HuH-7.5 (cell line): Measurements from ENCODE around the gene PCDHB14.
"Not testable (repeated sequence)": the region's sequence is repeated elsewhere in the genome, so short reads cannot be mapped to it uniquely, and the experiment has no call there.

Experiments used
- DNase-seq: peaks from one replicate; pipeline ENCODE4 v3.0.0; 2011; ENCODE audit warnings: low spot score

The PCDHB14 gene

DNA sequence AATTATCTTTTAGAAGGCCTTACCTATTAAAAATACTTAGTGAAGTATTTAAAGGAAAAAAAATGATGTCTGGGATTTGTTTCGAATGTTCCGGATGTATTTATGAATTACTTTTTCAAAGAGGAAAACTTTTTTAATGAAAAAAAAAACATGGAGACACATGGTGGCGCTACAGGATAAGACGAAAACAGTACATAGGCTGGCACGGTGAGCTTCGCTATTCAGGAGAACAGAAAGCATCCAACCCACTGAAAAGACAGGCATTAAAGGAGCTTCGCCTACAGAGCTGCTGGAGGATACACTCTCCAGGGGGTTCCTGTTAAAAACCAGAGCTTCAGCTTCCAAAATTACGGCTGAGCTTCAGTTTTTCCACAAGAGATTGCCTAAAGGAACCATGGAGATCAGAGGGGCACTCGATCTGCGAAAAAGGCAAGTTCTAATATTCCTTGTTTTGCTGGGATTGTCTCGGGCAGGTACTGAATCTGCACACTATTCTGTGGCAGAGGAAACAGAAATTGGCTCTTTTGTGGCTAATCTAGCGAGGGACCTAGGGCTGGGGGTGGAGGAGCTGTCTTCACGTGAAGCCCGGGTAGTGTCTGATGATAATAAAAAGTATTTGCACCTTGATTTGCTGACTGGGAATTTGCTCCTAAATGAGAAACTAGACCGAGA, at the start of gene PCDHB14:
PCDHB14 (plus strand) TSS at position 232 of the 672 bp plus-strand sequence; CDS start at position 395, 163 bp downstream.
- DNase-seq, result no peak

DNA sequence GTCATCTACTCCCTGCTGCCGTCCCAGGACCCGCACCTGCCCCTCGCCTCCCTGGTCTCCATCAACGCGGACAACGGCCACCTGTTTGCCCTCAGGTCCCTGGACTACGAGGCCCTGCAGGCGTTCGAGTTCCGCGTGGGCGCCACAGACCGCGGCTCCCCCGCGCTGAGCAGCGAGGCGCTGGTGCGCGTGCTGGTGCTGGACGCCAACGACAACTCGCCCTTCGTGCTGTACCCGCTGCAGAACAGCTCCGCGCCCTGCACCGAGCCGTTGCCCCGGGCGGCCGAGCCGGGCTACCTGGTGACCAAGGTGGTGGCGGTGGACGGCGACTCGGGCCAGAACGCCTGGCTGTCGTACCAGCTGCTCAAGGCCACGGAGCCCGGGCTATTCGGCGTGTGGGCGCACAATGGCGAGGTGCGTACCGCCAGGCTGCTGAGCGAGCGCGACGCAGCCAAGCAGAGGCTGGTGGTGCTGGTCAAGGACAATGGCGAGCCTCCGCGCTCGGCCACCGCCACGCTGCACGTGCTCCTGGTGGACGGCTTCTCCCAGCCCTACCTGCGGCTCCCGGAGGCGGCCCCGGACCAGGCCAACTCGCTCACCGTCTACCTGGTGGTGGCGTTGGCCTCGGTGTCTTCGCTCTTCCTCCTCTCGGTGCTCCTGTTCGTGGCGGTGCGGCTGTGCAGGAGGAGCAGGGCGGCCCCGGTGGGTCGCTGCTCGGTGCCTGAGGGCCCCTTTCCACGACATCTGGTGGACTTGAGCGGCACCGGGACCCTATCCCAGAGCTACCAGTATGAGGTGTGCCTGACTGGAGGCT, 48.6 kb upstream of the PCDHB14 start:
- DNase-seq, result not testable (repeated sequence)

DNA sequence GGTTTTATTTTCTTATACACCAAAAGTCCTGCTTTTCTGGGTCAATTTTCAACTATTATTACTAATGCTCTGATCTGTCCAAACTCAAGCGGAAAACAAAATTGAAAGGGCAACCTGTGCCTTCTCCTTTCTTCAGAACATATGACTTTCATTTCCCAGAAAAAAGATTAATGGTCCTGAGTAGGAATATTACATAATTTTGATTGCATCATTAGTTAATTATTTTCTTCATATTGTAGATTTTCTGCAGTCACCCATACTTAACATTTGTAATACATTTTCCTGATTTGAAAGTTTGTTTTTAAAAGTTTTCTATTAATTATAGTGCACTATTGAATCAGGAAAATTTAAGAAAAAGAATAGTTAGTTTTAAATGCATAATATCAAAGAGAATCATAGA, 47.2 kb upstream of the PCDHB14 start:
- DNase-seq, result no peak

DNA sequence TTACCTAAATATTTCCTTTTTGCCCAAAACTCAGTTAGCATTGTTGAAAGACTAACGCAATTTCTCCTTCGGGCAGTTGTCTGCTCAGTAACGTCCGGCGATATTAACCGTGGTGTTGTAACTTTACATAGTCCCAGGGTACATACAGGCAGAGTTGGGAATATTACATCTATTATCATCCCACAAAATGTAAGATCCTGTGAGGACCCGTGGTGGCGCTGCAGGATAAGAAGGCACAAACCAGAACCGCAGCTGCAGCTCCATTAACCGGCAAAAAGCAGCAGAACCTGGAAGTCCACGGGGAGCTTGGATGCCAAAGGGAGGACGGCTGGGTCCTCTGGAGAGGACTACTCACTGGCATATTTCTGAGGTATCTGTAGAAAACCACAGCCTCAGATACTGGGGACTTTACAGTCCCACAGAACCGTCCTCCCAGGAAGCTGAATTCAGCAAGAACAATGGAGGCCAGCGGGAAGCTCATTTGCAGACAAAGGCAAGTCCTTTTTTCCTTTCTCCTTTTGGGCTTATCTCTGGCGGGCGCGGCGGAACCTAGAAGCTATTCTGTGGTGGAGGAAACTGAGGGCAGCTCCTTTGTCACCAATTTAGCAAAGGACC, 45.5 kb upstream of the PCDHB14 start, which contains the start of gene PCDHB8:
PCDHB8 (plus strand) TSS at position 214 of the 615 bp plus-strand sequence; CDS start at position 459, 245 bp downstream.
- peak; percentile 88 for DNase-seq

DNA sequence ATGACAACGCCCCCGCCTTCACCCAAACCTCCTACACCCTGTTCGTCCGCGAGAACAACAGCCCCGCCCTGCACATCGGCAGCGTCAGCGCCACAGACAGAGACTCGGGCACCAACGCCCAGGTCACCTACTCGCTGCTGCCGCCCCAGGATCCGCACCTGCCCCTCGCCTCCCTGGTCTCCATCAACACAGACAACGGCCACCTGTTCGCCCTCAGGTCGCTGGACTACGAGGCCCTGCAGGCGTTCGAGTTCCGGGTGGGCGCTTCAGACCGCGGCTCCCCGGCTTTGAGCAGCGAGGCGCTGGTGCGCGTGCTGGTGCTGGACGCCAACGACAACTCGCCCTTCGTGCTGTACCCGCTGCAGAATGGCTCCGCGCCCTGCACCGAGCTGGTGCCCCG, 43.8 kb upstream of the PCDHB14 start:
- not testable (repeated sequence) for DNase-seq

DNA sequence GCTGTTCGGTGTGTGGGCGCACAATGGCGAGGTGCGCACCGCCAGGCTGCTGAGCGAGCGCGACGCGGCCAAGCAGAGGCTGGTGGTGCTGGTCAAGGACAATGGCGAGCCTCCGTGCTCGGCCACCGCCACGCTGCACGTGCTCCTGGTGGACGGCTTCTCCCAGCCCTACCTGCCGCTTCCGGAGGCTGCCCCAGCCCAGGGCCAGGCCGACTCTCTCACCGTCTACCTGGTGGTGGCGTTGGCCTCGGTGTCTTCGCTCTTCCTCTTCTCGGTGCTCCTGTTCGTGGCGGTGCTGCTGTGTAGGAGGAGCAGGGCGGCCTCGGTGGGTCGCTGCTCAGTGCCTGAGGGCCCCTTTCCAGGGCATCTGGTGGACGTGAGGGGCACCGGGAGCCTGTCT, 43.3 kb upstream of the PCDHB14 start:
- not testable (repeated sequence) for DNase-seq

DNA sequence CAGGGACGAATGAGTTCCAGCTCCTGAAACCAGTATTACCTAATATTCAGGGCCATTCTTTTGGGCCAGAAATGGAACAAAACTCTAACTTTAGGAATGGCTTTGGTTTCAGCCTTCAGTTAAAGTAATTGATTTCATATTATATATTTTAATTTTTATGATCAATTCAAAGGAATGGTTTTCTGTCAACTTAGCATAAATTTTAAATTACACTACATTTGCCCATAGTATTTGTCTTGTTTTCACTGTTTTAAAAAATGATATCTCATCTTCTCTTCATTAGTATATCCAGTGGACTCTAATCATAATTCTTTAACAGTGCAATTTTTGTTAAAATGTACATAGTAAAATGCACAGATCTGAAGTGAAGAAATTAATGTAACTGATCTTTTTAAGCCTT, 42.8 kb upstream of the PCDHB14 start:
- no peak for DNase-seq

DNA sequence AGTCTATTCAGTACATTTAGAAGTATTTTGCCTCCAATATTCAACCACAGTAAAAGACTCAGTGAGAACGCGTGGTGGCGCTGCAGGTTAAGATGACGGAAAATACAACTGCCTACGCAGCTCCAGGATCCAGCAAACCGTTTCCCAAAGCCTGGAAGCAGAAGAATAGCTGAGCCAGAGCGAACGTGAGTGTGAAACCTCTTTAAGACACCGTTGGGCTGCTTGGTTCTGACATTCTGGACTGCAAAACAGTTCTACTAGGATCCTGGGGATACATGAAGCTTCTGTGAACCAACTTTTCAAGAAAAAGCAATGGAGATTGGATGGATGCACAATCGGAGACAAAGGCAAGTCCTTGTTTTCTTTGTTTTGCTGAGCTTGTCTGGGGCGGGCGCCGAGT, 40.9 kb upstream of the PCDHB14 start, which contains the start of gene PCDHB16:
PCDHB16 (plus strand) TSS at position 140 of the 400 bp plus-strand sequence; CDS start at position 313, 173 bp downstream.
- DNase-seq, result no peak

DNA sequence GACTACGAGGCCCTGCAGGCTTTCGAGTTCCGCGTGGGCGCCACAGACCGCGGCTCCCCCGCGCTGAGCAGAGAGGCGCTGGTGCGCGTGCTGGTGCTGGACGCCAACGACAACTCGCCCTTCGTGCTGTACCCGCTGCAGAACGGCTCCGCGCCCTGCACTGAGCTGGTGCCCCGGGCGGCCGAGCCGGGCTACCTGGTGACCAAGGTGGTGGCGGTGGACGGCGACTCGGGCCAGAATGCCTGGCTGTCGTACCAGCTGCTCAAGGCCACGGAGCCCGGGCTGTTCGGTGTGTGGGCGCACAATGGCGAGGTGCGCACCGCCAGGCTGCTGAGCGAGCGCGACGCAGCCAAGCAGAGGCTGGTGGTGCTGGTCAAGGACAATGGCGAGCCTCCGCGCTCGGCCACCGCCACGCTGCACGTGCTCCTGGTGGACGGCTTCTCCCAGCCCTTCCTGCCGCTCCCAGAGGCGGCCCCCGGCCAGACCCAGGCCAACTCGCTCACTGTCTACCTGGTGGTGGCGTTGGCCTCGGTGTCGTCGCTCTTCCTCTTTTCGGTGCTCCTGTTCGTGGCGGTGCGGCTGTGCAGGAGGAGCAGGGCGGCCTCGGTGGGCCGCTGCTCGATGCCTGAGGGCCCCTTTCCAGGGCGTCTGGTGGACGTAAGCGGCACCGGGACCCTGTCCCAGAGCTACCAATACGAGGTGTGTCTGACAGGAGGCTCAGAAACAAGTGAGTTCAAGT, 38.9 kb upstream of the PCDHB14 start:
- not testable (repeated sequence) for DNase-seq

DNA sequence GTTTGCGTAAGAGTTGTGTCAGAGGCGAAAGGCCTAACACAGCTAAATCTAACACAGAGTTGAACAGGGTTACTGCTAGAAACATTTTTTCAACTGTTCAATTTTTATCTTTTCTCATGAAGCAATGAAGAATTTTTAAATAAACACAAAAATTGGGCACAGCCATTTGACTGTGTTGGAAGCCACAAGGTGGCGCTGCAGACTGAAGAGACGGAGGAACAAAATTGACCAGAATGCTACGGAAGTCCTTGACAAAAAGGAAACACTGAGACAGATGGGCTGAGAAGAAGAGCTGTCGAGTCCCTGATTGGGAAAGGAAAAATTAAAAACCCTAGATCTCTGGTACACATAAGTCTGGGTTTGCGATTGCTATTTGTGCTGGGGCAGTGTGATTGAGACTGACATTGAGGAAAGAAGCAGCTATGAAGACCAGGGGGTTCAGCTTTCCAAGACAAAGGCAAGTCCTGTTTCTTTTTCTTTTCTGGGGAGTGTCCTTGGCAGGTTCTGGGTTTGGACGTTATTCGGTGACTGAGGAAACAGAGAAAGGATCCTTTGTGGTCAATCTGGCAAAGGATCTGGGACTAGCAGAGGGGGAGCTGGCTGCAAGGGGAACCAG, 36.1 kb upstream of the PCDHB14 start, which contains the start of gene PCDHB9:
PCDHB9 (plus strand) TSS at position 265 of the 616 bp plus-strand sequence; CDS start at position 423, 158 bp downstream.
- peak; percentile 61 for DNase-seq

DNA sequence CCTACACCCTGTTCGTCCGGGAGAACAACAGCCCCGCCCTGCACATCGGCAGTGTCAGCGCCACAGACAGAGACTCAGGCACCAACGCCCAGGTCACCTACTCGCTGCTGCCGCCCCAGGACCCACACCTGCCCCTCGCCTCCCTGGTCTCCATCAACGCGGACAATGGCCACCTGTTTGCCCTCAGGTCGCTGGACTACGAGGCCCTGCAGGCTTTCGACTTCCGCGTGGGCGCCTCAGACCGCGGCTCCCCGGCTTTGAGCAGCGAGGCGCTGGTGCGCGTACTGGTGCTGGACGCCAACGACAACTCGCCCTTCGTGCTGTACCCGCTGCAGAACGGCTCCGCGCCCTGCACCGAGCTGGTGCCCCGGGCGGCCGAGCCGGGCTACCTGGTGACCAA, 34.5 kb upstream of the PCDHB14 start:
- not testable (repeated sequence) for DNase-seq

DNA sequence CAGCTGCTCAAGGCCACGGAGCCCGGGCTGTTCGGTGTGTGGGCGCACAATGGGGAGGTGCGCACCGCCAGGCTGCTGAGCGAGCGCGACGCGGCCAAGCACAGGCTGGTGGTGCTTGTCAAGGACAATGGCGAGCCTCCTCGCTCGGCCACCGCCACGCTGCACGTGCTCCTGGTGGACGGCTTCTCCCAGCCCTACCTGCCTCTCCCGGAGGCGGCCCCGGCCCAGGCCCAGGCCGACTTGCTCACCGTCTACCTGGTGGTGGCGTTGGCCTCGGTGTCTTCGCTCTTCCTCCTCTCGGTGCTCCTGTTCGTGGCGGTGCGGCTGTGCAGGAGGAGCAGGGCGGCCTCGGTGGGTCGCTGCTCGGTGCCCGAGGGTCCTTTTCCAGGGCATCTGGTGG, 34.0 kb upstream of the PCDHB14 start:
- DNase-seq, result not testable (repeated sequence)

DNA sequence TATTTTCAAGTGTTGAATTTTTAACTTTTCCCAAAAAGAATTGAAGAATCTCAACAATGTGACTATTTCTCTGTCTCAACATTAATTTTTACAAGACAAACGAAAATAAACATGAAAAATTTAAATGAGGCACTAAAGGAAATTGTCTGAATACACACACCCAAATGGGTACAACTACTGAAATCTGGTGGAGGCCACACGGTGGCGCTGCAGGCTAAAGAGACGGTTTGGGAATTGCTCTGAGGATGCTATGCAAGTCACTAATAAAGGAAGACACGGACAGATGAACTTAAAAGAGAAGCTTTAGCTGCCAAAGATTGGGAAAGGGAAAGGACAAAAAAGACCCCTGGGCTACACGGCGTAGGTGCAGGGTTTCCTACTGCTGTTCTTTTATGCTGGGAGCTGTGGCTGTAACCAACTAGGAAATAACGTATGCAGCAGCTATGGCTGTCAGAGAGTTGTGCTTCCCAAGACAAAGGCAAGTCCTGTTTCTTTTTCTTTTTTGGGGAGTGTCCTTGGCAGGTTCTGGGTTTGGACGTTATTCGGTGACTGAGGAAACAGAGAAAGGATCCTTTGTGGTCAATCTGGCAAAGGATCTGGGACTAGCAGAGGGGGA, 30.9 kb upstream of the PCDHB14 start, which contains the start of gene PCDHB10:
PCDHB10 (plus strand) TSS at position 244 of the 616 bp plus-strand sequence; CDS start at position 444, 200 bp downstream.
- peak; percentile 83 for DNase-seq

DNA sequence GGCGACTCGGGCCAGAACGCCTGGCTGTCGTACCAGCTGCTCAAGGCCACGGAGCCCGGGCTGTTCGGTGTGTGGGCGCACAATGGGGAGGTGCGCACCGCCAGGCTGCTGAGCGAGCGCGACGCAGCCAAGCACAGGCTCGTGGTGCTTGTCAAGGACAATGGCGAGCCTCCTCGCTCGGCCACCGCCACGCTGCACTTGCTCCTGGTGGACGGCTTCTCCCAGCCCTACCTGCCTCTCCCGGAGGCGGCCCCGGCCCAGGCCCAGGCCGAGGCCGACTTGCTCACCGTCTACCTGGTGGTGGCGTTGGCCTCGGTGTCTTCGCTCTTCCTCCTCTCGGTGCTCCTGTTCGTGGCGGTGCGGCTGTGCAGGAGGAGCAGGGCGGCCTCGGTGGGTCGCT, 28.8 kb upstream of the PCDHB14 start:
- not testable (repeated sequence) for DNase-seq

DNA sequence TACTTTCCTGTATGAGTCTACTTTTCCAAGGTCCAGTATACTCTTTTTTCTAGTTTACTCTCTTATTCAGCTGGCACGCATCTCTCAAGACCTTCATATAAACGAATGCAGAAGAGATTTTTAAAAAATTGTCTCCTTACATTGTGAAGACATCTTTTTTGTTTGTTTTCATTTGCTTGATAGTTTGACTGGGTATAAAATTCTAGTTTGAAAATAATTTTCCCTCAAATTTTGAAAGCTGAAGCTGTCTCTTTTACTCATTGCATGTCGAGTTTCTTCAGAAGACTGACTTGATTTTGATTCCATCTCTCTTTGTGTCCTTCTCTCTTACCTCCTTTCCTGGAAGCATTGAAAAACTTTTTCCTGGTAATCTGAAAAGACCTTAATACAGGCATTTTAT, 26.8 kb upstream of the PCDHB14 start:
- no peak for DNase-seq

DNA sequence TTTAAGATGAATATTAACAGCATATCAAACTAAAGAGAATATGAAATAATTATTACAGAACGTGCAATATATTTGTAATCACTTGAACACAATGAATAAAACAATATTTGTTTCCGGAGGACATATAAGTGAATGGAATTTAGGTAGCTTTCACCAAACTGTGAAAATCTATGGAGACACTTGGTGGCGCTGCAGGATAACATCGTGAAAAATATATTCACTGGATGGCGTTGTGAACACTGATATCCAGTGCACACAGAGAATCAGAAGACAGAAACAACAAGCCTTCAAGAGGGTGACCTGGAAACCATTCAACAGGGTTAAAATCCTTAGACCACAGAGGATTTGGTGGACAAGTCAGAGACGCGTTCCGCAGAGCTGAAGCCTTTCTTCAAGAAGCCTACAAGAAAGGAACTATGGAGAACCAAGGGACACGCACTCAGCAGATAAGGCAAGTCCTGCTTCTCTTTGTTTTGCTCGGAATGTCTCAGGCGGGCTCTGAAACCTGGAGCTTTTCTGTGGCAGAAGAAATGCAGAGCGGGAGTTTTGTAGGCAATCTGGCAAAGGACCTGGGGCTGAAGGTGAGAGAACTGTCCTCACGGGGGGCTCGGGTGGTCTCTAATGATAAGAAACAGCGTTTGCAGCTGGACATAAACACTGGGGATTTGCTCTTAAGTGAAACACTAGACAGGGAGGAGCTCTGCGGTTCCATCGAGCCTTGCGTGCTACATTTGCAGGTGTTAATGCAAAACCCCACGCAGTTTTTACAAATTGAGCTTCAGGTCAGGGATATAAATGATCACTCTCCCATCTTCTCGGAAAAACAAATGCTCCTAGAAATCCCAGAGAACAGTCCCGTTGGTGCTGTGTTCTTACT, 23.5 kb upstream of the PCDHB14 start, which contains the start of gene PCDHB11:
PCDHB11 (plus strand) TSS at position 269 of the 877 bp plus-strand sequence; CDS start at position 417, 148 bp downstream.
- peak; percentile 59 for DNase-seq

DNA sequence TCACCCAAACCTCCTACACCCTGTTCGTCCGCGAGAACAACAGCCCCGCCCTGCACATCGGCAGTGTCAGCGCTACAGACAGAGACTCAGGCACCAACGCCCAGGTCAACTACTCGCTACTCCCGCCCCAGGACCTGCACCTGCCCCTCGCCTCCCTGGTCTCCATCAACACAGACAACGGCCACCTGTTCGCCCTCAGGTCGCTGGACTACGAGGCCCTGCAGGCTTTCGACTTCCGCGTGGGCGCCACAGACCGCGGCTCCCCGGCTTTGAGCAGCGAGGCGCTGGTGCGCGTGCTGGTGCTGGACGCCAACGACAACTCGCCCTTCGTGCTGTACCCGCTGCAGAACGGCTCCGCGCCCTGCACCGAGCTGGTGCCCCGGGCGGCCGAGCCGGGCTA, 22.0 kb upstream of the PCDHB14 start:
- not testable (repeated sequence) for DNase-seq

DNA sequence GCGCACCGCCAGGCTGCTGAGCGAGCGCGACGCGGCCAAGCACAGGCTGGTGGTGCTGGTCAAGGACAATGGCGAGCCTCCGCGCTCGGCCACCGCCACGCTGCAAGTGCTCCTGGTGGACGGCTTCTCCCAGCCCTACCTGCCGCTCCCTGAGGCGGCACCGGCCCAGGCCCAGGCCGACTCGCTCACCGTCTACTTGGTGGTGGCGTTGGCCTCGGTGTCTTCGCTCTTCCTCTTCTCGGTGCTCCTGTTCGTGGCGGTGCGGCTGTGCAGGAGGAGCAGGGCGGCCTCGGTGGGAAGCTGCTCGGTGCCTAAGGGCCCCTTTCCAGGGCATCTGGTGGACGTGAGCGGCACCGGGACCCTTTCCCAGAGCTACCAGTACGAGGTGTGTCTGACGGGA, 21.5 kb upstream of the PCDHB14 start:
- not testable (repeated sequence) for DNase-seq

DNA sequence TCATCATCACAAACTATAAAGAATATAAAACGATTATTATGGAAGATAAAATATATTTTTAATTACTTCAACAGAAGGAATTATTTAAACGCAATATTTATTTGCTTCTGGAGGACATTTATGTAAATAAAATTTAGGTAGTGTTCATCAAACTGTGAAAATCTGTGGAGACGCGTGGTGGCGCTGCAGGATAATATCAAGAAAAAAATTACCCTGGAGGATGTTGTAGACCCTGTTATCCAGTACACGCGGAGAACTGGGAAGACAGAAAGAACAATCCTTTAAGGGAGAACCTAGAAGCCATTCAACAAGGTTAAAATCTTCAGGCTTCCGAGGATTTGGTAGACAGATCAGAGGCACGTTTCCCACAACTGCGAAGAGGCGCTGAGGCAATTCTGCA, 14.7 kb upstream of the PCDHB14 start, which contains the start of gene PCDHB12:
PCDHB12 (plus strand) TSS at position 242 of the 400 bp plus-strand sequence. CDS start 189 bp downstream, outside the sequence.
- no peak for DNase-seq
